ENCODE results near the gene PEX5L. TPM values are rescaled to one million over a fixed set of nuclear protein-coding genes. Genes with fewer than 3 reads are reported as not detected.

The PEX5L gene
- total RNA-seq, 1 experiment from 2014 or later: 0.33 TPM

- H2AFZ ChIP-seq: no peak overlapping the region
- no peaks in the 10 kb centered on the region for H3K9me3 ChIP-seq (ENCODE audit: insufficient read depth, low read depth)
- no peaks in the 10 kb centered on the region for H3K79me2 ChIP-seq (ENCODE audit: low read depth)
- H3F3A ChIP-seq (ENCODE audit: insufficient read depth, low read depth): no peaks in the 10 kb centered on the region
- H3K9me2 ChIP-seq (ENCODE audit: insufficient read depth): no peaks in the 10 kb centered on the region
- no peaks in the 10 kb centered on the region for H3K36me3 ChIP-seq (ENCODE audit: low read depth)
- intact Hi-C loops (cut with micrococcal nuclease; ENCODE audit: unreplicated experiment): no loop called here
- no peaks in the 10 kb centered on the region for H3K27me3 ChIP-seq (ENCODE audit: insufficient read depth, low read depth)
- H3K4me2 ChIP-seq: no peak overlapping the region
- no peaks in the 10 kb centered on the region for H4K20me1 ChIP-seq (ENCODE audit: insufficient read depth)
- ChIA-PET POLR2A (ENCODE audit: unreplicated experiment) (interaction anchor here (0.7 kb wide), 1 partner anchor 185 kb away, joined by 4 read pairs; no protein-coding TSS in a partner anchor), CTCF (no interaction called here)
- H3K4me1 ChIP-seq (replicated peaks; ENCODE audit: insufficient read depth): no peaks in the 10 kb centered on the region
- TF ChIP-seq CTCF (conservative IDR thresholded peaks at IDR 0.05) (no peak), EZH2 (IDR thresholded peaks at IDR 0.05; ENCODE audit: low read depth) (no peak)
- H3K4me3 ChIP-seq: no peak overlapping the region
- no peak for DNase-seq
- no peak overlapping the region for H3K27ac ChIP-seq
- no TSS peak for BruUV-seq (replicated peaks)
Observed at GRCh38 chr3:179775416-179776122, 261.2 kb downstream of the PEX5L start.

- DNase-seq: no peak
- TF ChIP-seq EZH2 (IDR thresholded peaks at IDR 0.05; ENCODE audit: low read depth) (no peak), CTCF (conservative IDR thresholded peaks at IDR 0.05) (no peak)
- no peak overlapping the region for H3K4me3 ChIP-seq
- no peak overlapping the region for H2AFZ ChIP-seq
- ChIA-PET CTCF (no interaction called here), POLR2A (ENCODE audit: unreplicated experiment) (no interaction called here)
- H3K9me2 ChIP-seq (ENCODE audit: insufficient read depth): no peaks in the 10 kb centered on the region
- H3K4me1 ChIP-seq (replicated peaks; ENCODE audit: insufficient read depth): no peaks in the 10 kb centered on the region
- no peaks in the 10 kb centered on the region for H3K9me3 ChIP-seq (ENCODE audit: insufficient read depth, low read depth)
- no peak overlapping the region for H3K27ac ChIP-seq
- intact Hi-C loops (cut with micrococcal nuclease; ENCODE audit: unreplicated experiment): no loop called here
- BruUV-seq (replicated peaks): no TSS peak
- H4K20me1 ChIP-seq (ENCODE audit: insufficient read depth): no peaks in the 10 kb centered on the region
- H3K27me3 ChIP-seq (ENCODE audit: insufficient read depth, low read depth): no peaks in the 10 kb centered on the region
- H3K4me2 ChIP-seq: no peak overlapping the region
- H3K36me3 ChIP-seq (ENCODE audit: low read depth): no peaks in the 10 kb centered on the region
- no peaks in the 10 kb centered on the region for H3F3A ChIP-seq (ENCODE audit: insufficient read depth, low read depth)
- no peaks in the 10 kb centered on the region for H3K79me2 ChIP-seq (ENCODE audit: low read depth)
Observed at GRCh38 chr3:179772297-179772696, 264.4 kb downstream of the PEX5L start.

GRCh38 chr3:179771797-179772196 lies 264.9 kb downstream of the PEX5L start:
- BruUV-seq (replicated peaks): no TSS peak
- ChIA-PET CTCF (no interaction called here), POLR2A (ENCODE audit: unreplicated experiment) (no interaction called here)
- Histone ChIP-seq H3F3A (ENCODE audit: insufficient read depth, low read depth) (no peaks in the 10 kb centered on the region), H2AFZ (no peak overlapping the region), H3K9me3 (ENCODE audit: insufficient read depth, low read depth) (no peaks in the 10 kb centered on the region), H3K27ac (no peak overlapping the region), H3K4me2 (no peak overlapping the region), H3K27me3 (ENCODE audit: insufficient read depth, low read depth) (no peaks in the 10 kb centered on the region), H3K79me2 (ENCODE audit: low read depth) (no peaks in the 10 kb centered on the region), H3K36me3 (ENCODE audit: low read depth) (no peaks in the 10 kb centered on the region), H4K20me1 (ENCODE audit: insufficient read depth) (no peaks in the 10 kb centered on the region), H3K4me3 (no peak overlapping the region), H3K4me1 (replicated peaks; ENCODE audit: insufficient read depth) (no peaks in the 10 kb centered on the region), H3K9me2 (ENCODE audit: insufficient read depth) (no peaks in the 10 kb centered on the region)
- intact Hi-C loops (cut with micrococcal nuclease; ENCODE audit: unreplicated experiment): no loop called here
- TF ChIP-seq CTCF (conservative IDR thresholded peaks at IDR 0.05): no peak
- TF ChIP-seq EZH2 (IDR thresholded peaks at IDR 0.05; ENCODE audit: low read depth): no peak
- DNase-seq: no peak

Measured in PC-9 (cell line).